ENCODE measurements around the gene AGBL1.

AGBL1 gene

DNA sequence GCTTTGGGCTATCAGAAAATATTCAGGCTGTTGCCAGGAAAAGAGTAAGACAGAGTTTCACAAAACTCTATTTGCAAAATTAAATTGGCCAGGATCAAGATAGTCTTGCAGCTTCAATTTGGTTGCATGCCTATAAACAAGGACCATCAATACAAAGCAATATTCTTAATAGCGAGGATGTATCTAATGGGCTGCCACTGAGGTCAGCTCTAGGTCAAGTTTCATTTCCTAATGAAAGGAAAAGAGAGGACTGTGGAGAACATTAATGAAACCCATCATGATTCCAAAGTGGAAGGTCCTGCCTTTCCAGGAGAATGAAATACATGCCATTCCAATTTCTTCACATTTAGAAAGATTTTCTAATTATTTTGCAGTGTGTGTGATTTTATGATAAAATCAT is 273.5 kb downstream of the AGBL1 start:
- Histone ChIP-seq H2AFZ (ENCODE audit: low read depth) (no peak overlapping the region), H3K27me3 (ENCODE audit: insufficient read depth, low read depth) (no peaks in the 10 kb centered on the region), H3K4me1 (ENCODE audit: low read depth, poor library complexity, severe bottlenecking) (no peaks in the 10 kb centered on the region), H3K27ac (no peak overlapping the region), H3K9ac (no peak overlapping the region), H3K79me2 (ENCODE audit: insufficient read depth, low read depth) (no peaks in the 10 kb centered on the region), H3K36me3 (ENCODE audit: insufficient read depth) (no peaks in the 10 kb centered on the region), H3K4me3 (IDR thresholded peaks at IDR 0.05; ENCODE audit: insufficient read depth, low read depth, low read length) (no peak overlapping the region), H3K4me2 (no peak overlapping the region), H4K20me1 (ENCODE audit: insufficient read depth) (no peaks in the 10 kb centered on the region)
- TF ChIP-seq, protein P1, sequence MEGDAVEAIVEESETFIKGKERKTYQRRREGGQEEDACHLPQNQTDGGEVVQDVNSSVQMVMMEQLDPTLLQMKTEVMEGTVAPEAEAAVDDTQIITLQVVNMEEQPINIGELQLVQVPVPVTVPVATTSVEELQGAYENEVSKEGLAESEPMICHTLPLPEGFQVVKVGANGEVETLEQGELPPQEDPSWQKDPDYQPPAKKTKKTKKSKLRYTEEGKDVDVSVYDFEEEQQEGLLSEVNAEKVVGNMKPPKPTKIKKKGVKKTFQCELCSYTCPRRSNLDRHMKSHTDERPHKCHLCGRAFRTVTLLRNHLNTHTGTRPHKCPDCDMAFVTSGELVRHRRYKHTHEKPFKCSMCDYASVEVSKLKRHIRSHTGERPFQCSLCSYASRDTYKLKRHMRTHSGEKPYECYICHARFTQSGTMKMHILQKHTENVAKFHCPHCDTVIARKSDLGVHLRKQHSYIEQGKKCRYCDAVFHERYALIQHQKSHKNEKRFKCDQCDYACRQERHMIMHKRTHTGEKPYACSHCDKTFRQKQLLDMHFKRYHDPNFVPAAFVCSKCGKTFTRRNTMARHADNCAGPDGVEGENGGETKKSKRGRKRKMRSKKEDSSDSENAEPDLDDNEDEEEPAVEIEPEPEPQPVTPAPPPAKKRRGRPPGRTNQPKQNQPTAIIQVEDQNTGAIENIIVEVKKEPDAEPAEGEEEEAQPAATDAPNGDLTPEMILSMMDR (conservative IDR thresholded peaks at IDR 0.05; ENCODE audit: low read depth, low read length), result no peak

DNA sequence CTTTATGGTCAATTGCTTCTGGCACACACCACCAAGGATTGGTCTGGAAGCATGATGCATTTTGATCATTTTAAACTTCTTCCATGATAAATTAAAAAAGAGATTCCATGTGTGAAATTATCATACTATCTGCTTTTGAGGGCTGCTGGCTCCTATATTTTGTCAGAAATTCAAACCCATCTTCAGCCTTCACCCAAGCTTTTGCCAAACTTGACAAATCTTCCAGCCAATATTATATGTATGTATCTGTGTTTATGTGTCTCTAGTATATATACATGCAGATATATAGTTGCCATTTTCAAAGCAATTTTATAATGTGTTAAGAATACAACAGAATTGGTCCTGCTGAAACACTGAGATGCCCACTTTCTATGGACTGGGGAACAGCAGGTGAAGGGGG is 275.7 kb downstream of the AGBL1 start:
- Histone ChIP-seq H2AFZ (ENCODE audit: low read depth) (no peak overlapping the region), H3K27me3 (ENCODE audit: insufficient read depth, low read depth) (no peaks in the 10 kb centered on the region), H3K27ac (no peak overlapping the region), H3K4me3 (IDR thresholded peaks at IDR 0.05; ENCODE audit: insufficient read depth, low read depth, low read length) (no peak overlapping the region), H3K4me1 (ENCODE audit: low read depth, poor library complexity, severe bottlenecking) (no peaks in the 10 kb centered on the region), H3K79me2 (ENCODE audit: insufficient read depth, low read depth) (no peaks in the 10 kb centered on the region), H4K20me1 (ENCODE audit: insufficient read depth) (no peaks in the 10 kb centered on the region), H3K9ac (no peak overlapping the region), H3K4me2 (no peak overlapping the region), H3K36me3 (ENCODE audit: insufficient read depth) (no peaks in the 10 kb centered on the region)
- TF ChIP-seq, protein P1 (conservative IDR thresholded peaks at IDR 0.05; ENCODE audit: low read depth, low read length), result no peak

DNA sequence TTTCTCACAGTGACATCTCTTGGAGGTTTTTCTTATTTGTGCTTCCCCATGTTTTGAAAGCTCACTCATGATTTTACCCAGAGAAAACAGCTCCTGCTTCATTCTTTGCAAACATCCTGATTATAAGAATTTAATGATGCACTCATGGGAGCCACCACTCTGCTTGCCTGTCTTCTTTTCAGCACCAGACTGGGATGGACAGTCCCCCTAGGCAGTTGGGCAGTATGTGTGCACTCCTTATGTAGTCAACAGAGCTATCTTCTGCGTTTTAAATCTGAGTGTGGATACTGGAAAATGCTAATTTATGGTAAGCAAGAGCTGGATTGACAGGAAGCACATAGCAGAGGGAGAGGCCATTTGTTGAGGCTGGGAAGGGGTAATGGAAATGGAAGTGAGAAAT is 276.1 kb downstream of the AGBL1 start:
- TF ChIP-seq, protein P1 (conservative IDR thresholded peaks at IDR 0.05; ENCODE audit: low read depth, low read length), result no peak
- no peak overlapping the region for H2AFZ ChIP-seq (ENCODE audit: low read depth)
- no peak overlapping the region for H3K4me2 ChIP-seq
- H3K4me1 ChIP-seq (ENCODE audit: low read depth, poor library complexity, severe bottlenecking), result no peaks in the 10 kb centered on the region
- no peaks in the 10 kb centered on the region for H3K27me3 ChIP-seq (ENCODE audit: insufficient read depth, low read depth)
- no peak overlapping the region for H3K9ac ChIP-seq
- H3K4me3 ChIP-seq (IDR thresholded peaks at IDR 0.05; ENCODE audit: insufficient read depth, low read depth, low read length), result no peak overlapping the region
- no peaks in the 10 kb centered on the region for H3K79me2 ChIP-seq (ENCODE audit: insufficient read depth, low read depth)
- no peaks in the 10 kb centered on the region for H3K36me3 ChIP-seq (ENCODE audit: insufficient read depth)
- H4K20me1 ChIP-seq (ENCODE audit: insufficient read depth), result no peaks in the 10 kb centered on the region
- H3K27ac ChIP-seq, result no peak overlapping the region

DNA sequence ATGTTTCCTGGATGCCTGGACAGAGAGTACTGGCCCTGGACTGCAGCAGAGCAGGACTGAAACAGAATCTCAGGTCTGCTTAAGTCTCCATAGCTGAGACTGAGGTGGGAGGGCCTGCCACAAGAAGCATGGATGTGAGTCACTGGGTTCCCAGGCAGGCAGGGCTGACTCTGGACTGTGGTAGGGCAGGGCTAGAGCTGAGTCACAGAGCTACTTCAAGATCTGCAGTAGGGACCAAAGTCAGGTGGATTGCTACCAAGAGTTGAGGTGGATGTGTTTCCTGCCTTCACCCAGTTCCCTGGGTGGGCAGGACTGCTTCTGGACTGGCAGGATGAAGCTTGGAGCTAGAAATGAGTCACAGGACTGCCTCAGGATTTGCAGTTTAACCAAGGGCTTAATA is 282.9 kb downstream of the AGBL1 start:
- H2AFZ ChIP-seq (ENCODE audit: low read depth), result no peak overlapping the region
- TF ChIP-seq, protein P1 (conservative IDR thresholded peaks at IDR 0.05; ENCODE audit: low read depth, low read length), result no peak
- H3K4me3 ChIP-seq (IDR thresholded peaks at IDR 0.05; ENCODE audit: insufficient read depth, low read depth, low read length), result no peak overlapping the region
- H4K20me1 ChIP-seq (ENCODE audit: insufficient read depth), result no peaks in the 10 kb centered on the region
- no peaks in the 10 kb centered on the region for H3K79me2 ChIP-seq (ENCODE audit: insufficient read depth, low read depth)
- no peaks in the 10 kb centered on the region for H3K4me1 ChIP-seq (ENCODE audit: low read depth, poor library complexity, severe bottlenecking)
- no peak overlapping the region for H3K9ac ChIP-seq
- H3K36me3 ChIP-seq (ENCODE audit: insufficient read depth), result no peaks in the 10 kb centered on the region
- H3K4me2 ChIP-seq, result no peak overlapping the region
- H3K27me3 ChIP-seq (ENCODE audit: insufficient read depth, low read depth), result no peaks in the 10 kb centered on the region
- H3K27ac ChIP-seq, result no peak overlapping the region

DNA sequence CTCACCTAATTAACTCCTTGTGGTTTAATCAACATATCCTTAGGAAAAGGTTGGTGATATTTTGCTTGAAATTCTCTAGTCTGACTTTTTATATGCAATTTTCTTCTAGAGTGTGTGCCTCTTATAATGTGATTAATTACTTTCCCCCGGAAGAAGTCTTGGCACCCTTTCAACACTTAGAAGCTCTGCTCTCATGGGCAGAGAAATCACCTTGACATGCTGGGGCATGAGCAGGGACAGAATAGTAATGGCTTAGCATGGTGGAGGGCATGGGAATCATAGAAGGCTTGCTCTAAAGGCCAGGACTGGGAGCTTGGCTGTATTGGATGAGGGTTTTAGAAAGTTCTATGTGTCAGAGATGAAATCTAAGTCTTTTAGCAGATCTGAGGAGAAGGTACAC is 293.5 kb downstream of the AGBL1 start:
- Histone ChIP-seq H3K4me1 (ENCODE audit: low read depth, poor library complexity, severe bottlenecking) (no peaks in the 10 kb centered on the region), H4K20me1 (ENCODE audit: insufficient read depth) (no peaks in the 10 kb centered on the region), H3K79me2 (ENCODE audit: insufficient read depth, low read depth) (no peaks in the 10 kb centered on the region), H3K27me3 (ENCODE audit: insufficient read depth, low read depth) (no peaks in the 10 kb centered on the region), H3K4me2 (no peak overlapping the region), H2AFZ (ENCODE audit: low read depth) (no peak overlapping the region), H3K36me3 (ENCODE audit: insufficient read depth) (no peaks in the 10 kb centered on the region), H3K9ac (no peak overlapping the region), H3K27ac (no peak overlapping the region), H3K4me3 (IDR thresholded peaks at IDR 0.05; ENCODE audit: insufficient read depth, low read depth, low read length) (no peak overlapping the region)
- TF ChIP-seq, protein P1 (conservative IDR thresholded peaks at IDR 0.05; ENCODE audit: low read depth, low read length), result no peak
